Measurements from ENCODE around the gene SVOPL.

DNA sequence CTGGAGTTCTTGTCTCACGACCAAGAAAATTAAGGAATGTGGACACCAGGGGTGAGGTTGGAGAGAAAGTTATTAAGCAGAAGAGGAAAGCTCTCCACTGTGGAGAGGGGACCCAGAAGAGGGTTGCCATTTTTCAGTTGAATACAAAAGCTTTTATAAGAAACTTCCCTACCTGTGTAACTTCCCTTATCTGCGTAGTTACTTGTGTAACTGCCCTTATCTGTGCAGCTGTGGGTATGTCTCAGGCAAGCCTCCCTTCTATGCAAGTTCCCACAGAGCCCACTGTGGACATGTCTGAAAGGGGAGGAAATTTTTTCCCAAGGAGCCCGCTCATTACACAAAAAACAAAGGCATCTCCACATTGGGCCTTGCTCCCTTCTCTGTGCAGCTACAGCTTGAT, 94.9 kb downstream of the SVOPL start:
- TF ChIP-seq, protein P1, sequence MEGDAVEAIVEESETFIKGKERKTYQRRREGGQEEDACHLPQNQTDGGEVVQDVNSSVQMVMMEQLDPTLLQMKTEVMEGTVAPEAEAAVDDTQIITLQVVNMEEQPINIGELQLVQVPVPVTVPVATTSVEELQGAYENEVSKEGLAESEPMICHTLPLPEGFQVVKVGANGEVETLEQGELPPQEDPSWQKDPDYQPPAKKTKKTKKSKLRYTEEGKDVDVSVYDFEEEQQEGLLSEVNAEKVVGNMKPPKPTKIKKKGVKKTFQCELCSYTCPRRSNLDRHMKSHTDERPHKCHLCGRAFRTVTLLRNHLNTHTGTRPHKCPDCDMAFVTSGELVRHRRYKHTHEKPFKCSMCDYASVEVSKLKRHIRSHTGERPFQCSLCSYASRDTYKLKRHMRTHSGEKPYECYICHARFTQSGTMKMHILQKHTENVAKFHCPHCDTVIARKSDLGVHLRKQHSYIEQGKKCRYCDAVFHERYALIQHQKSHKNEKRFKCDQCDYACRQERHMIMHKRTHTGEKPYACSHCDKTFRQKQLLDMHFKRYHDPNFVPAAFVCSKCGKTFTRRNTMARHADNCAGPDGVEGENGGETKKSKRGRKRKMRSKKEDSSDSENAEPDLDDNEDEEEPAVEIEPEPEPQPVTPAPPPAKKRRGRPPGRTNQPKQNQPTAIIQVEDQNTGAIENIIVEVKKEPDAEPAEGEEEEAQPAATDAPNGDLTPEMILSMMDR (IDR thresholded peaks at IDR 0.05) = no peak
- no peak for TF ChIP-seq EZH2 (IDR thresholded peaks at IDR 0.05)
- no peak for TF ChIP-seq EZH2phosphoT487 (IDR thresholded peaks at IDR 0.05)

Data from neural progenitor cell (in vitro differentiated cells).